OCI-M2 (cell line): ENCODE results near the gene ZNF700.
A peak's percentile ranks its signal among the peaks of the same experiment; 100 is the strongest.
"Not testable (repeated sequence)": the region's sequence is repeated elsewhere in the genome, so short reads cannot be mapped to it uniquely, and the experiment has no call there.

Experiments
- DNase-seq: peaks from one replicate; lab custom pipeline; 2025; ENCODE audit not compliant: unreplicated experiment; lab: John Stamatoyannopoulos, UW

The ZNF700 gene

GRCh38 chr19:11924886-11925650, at the start of gene ZNF700:
Gene ZNF700 (plus strand): TSS chr19:11925107. CDS start chr19:11925211, 104 bp downstream.
- peak; percentile 100 for DNase-seq

- DNase-seq: not testable (repeated sequence)
These were observed 45.1 kb upstream of the ZNF700 start for GRCh38 chr19:11879687-11880266.

GRCh38 chr19:11880598-11880997, 44.3 kb upstream of the ZNF700 start:
- DNase-seq: no peak

- DNase-seq: peak; percentile 93
These were observed 43.6 kb upstream of the ZNF700 start for GRCh38 chr19:11881151-11881800.

- DNase-seq: no peak
These were observed 42.3 kb upstream of the ZNF700 start for GRCh38 chr19:11882606-11883005.

GRCh38 chr19:11887234-11887610, 37.7 kb upstream of the ZNF700 start:
- DNase-seq: no peak

- peak; percentile 72 for DNase-seq
These were observed 37.0 kb upstream of the ZNF700 start, which contains the start of gene ZNF69 for GRCh38 chr19:11887611-11888531. Gene ZNF69 (plus strand): TSS chr19:11887782. CDS start chr19:11887924, 142 bp downstream.

- not testable (repeated sequence) for DNase-seq
These were observed 35.0 kb upstream of the ZNF700 start for GRCh38 chr19:11889901-11890300.

- DNase-seq: no peak
These were observed 34.3 kb upstream of the ZNF700 start for GRCh38 chr19:11890634-11891033.

- no peak for DNase-seq
These were observed 30.1 kb upstream of the ZNF700 start for GRCh38 chr19:11894851-11895250.

GRCh38 chr19:11902228-11902627, 22.7 kb upstream of the ZNF700 start:
- no peak for DNase-seq

GRCh38 chr19:11905928-11906327, 19.0 kb upstream of the ZNF700 start:
- DNase-seq: no peak

- DNase-seq: not testable (repeated sequence)
These were observed 13.0 kb upstream of the ZNF700 start for GRCh38 chr19:11911937-11912336.

GRCh38 chr19:11914417-11915051, 10.4 kb upstream of the ZNF700 start:
- not testable (repeated sequence) for DNase-seq

- DNase-seq: no peak
These were observed 2.9 kb upstream of the ZNF700 start for GRCh38 chr19:11921852-11922495.

- DNase-seq: not testable (repeated sequence)
These were observed 812 bp downstream of the ZNF700 start for GRCh38 chr19:11925651-11926187.

GRCh38 chr19:11927227-11927626, 2.3 kb downstream of the ZNF700 start:
- DNase-seq: no peak

GRCh38 chr19:11931051-11931450, 6.1 kb downstream of the ZNF700 start:
- DNase-seq: no peak

GRCh38 chr19:11931513-11931912, 6.6 kb downstream of the ZNF700 start:
- DNase-seq: no peak

GRCh38 chr19:11935829-11936228, 10.9 kb downstream of the ZNF700 start:
- not testable (repeated sequence) for DNase-seq
